Sigmoid colon (tissue), 7 donors: ENCODE data around the gene PSMG4. TPM values are rescaled to one million over a fixed set of nuclear protein-coding genes. Genes with fewer than 3 reads are reported as not detected.

ENCODE experiments used
- DNase-seq: peaks from one replicate; pipeline ENCODE4 v3.0.0-alpha.2; 2019
- H3K27ac ChIP-seq, 4 donors: fragments of 200-600 bp; sonication (generic); one replicate each; pipeline ENCODE4 v1.5.1; 2016 to 2019; ENCODE audit warnings: mild to moderate bottlenecking in 1 of 4
- H3K27me3 ChIP-seq, 3 donors: fragments of 200-600 bp; sonication (generic); one replicate each; pipeline ENCODE4 v1.5.1; 2019; ENCODE audit warnings: mild to moderate bottlenecking in 1 of 3
- H3K36me3 ChIP-seq, 4 donors: fragments of 200-600 bp; sonication (generic); one replicate each; pipeline ENCODE4 v1.5.1; 2016 to 2019
- H3K4me1 ChIP-seq, 4 donors: fragments of 200-600 bp; sonication (generic); one replicate each; pipeline ENCODE4 v1.5.1; 2017 to 2019
- H3K4me3 ChIP-seq, 4 donors: fragments of 200-600 bp; sonication (generic); one replicate each; pipeline ENCODE4 v1.5.1; 2017 to 2019; ENCODE audit warnings: mild to moderate bottlenecking in 2 of 4, moderate library complexity in 1 of 4
- H3K9me3 ChIP-seq, 4 donors: fragments of 200-600 bp in 3 of 4; sonication (generic) in 3 of 4; one replicate each; pipeline versions ENCODE4 v1.5.1 to v1.6.1; 2013 to 2019
- CTCF ChIP-seq, 4 experiments: fragments of 450-650 bp in 3 of 4; fragments of 200-600 bp in 1 of 4; IDR thresholded peaks; one replicate each; pipeline ENCODE4 v1.5.1; 2016 to 2019; ENCODE audit warnings: antibody characterized with exemption in 4 of 4, mild to moderate bottlenecking in 3 of 4, moderate library complexity in 2 of 4
- EP300 ChIP-seq, 4 donors: sonication (generic); formaldehyde crosslinking; IDR thresholded peaks; one replicate each; pipeline ENCODE4 v1.6.1; 2017; ENCODE audit warnings: antibody characterized with exemption in 4 of 4
- POLR2A ChIP-seq, 2 donors: fragments of 450-650 bp; IDR thresholded peaks; one replicate each; pipeline ENCODE4 v1.6.1; 2016; ENCODE audit warnings: antibody characterized with exemption in 2 of 2, mild to moderate bottlenecking in 2 of 2, moderate library complexity in 2 of 2
- POLR2AphosphoS5 ChIP-seq, 4 donors: sonication (generic); formaldehyde crosslinking; IDR thresholded peaks; one replicate each; pipeline ENCODE4 v1.6.1; 2017; ENCODE audit warnings: antibody characterized with exemption in 4 of 4
- WGBS, 2 donors: extraction: QIAGEN DNeasy Blood & Tissue Kit; methylation state at CpG; one replicate each; pipeline ENCODE4 v1.1.7; 2013; 5-methylcytosine and 5-hydroxymethylcytosine counted together
- intact Hi-C: fragments of 100-400 bp; cut with DNase I; formaldehyde crosslinking; loops from one replicate; pipeline ENCODE4 v1.15.1; 2023
- polyA plus RNA-seq, 3 donors: library from polyadenylated mRNA; stranded (reverse); fragments of 200-250 nt; gene quantifications; one replicate each; pipeline ENCODE4 v1.2.3, GENCODE V29; 2013
- total RNA-seq, 4 donors: library from RNA; depleted of rRNA; stranded (reverse); fragments of >200 nt; gene quantifications; one replicate each; pipeline ENCODE4 v1.1.0, GENCODE V29; 2016
- donor health status: healthy with polysubstance abuse.
- donor health status: Bipolar disorder and iron deficiency.
- donor health status: healthy.

Gene PSMG4
- total and polyA plus RNA-seq, 7 donors, result 14.6 to 39.0 (median 30.0) TPM

- intact Hi-C loops, result no loop called here
- H3K4me1 ChIP-seq, result no peaks in the 10 kb centered on the region
- no peak for TF ChIP-seq CTCF (IDR thresholded peaks at IDR 0.05)
- TF ChIP-seq POLR2A (IDR thresholded peaks at IDR 0.05), result no peak
- H3K27me3 ChIP-seq, result no peaks in the 10 kb centered on the region
- H3K27ac ChIP-seq, result no peak overlapping the region
- no peaks in the 10 kb centered on the region for H3K9me3 ChIP-seq
- peak; percentile 52 for DNase-seq
- H3K4me3 ChIP-seq, result no peak overlapping the region
- peaks cover 0 to 15% (median 0%) of the 10 kb centered on the region in 4 donors for H3K36me3 ChIP-seq
- 62 to 75% methylated on average over 10 of the region's 10 CpGs for WGBS, 2 donors
Measured at GRCh38 chr6:3296078-3296477, 37.3 kb downstream of the PSMG4 start.

GRCh38 chr6:3296537-3296936, 37.8 kb downstream of the PSMG4 start:
- Histone ChIP-seq H3K4me3 (no peak overlapping the region), H3K9me3 (no peaks in the 10 kb centered on the region), H3K27ac (no peak overlapping the region), H3K4me1 (no peaks in the 10 kb centered on the region), H3K27me3 (no peaks in the 10 kb centered on the region), H3K36me3 (peaks cover 0 to 15% (median 0%) of the 10 kb centered on the region in 4 donors)
- no peak for TF ChIP-seq EP300 (IDR thresholded peaks at IDR 0.05)
- TF ChIP-seq CTCF (IDR thresholded peaks at IDR 0.05), result no peak
- no peak for TF ChIP-seq POLR2AphosphoS5 (IDR thresholded peaks at IDR 0.05)
- TF ChIP-seq POLR2A (IDR thresholded peaks at IDR 0.05), result no peak
- DNase-seq, result peak; percentile 43
- WGBS, 2 donors, result 91% methylated on average over 11 of the region's 11 CpGs
- intact Hi-C loops, result no loop called here

- Histone ChIP-seq H3K4me3 (no peak overlapping the region), H3K27me3 (no peaks in the 10 kb centered on the region), H3K4me1 (no peaks in the 10 kb centered on the region), H3K36me3 (peaks cover 0 to 15% (median 0%) of the 10 kb centered on the region in 4 donors), H3K9me3 (no peaks in the 10 kb centered on the region), H3K27ac (no peak overlapping the region)
- DNase-seq, result no peak
- 78 to 86% methylated on average over 9 of the region's 9 CpGs for WGBS, 2 donors
- no peak for TF ChIP-seq POLR2A (IDR thresholded peaks at IDR 0.05)
- TF ChIP-seq POLR2AphosphoS5 (IDR thresholded peaks at IDR 0.05), result no peak
- no peak for TF ChIP-seq EP300 (IDR thresholded peaks at IDR 0.05)
- no peak for TF ChIP-seq CTCF (IDR thresholded peaks at IDR 0.05)
- intact Hi-C loops, result no loop called here
Measured at GRCh38 chr6:3297006-3297405, 38.3 kb downstream of the PSMG4 start.

GRCh38 chr6:3297909-3298308, 39.2 kb downstream of the PSMG4 start:
- H3K4me1 ChIP-seq, result no peaks in the 10 kb centered on the region
- no peak overlapping the region for H3K4me3 ChIP-seq
- DNase-seq, result peak; percentile 54
- H3K9me3 ChIP-seq, result no peaks in the 10 kb centered on the region
- no peaks in the 10 kb centered on the region for H3K27me3 ChIP-seq
- WGBS, 2 donors, result 74 to 87% methylated on average over 11 of the region's 11 CpGs
- intact Hi-C loops, result no loop called here
- TF ChIP-seq CTCF (IDR thresholded peaks at IDR 0.05), result no peak
- TF ChIP-seq POLR2A (IDR thresholded peaks at IDR 0.05), result no peak
- TF ChIP-seq EP300 (IDR thresholded peaks at IDR 0.05), result no peak
- H3K36me3 ChIP-seq, result peaks cover 0 to 9% (median 0%) of the 10 kb centered on the region in 4 donors
- no peak overlapping the region for H3K27ac ChIP-seq

- no peaks in the 10 kb centered on the region for H3K27me3 ChIP-seq
- H3K4me3 ChIP-seq, result no peak overlapping the region
- intact Hi-C loops, result no loop called here
- H3K4me1 ChIP-seq, result no peaks in the 10 kb centered on the region
- H3K36me3 ChIP-seq, result peaks cover 0 to 8% (median 0%) of the 10 kb centered on the region in 4 donors
- 94 to 96% methylated on average over 10 of the region's 10 CpGs for WGBS, 2 donors
- no peak for DNase-seq
- H3K27ac ChIP-seq, result no peak overlapping the region
- no peaks in the 10 kb centered on the region for H3K9me3 ChIP-seq
- no peak for TF ChIP-seq CTCF (IDR thresholded peaks at IDR 0.05)
- no peak for TF ChIP-seq EP300 (IDR thresholded peaks at IDR 0.05)
- TF ChIP-seq POLR2AphosphoS5 (IDR thresholded peaks at IDR 0.05), result no peak
- no peak for TF ChIP-seq POLR2A (IDR thresholded peaks at IDR 0.05)
Measured at GRCh38 chr6:3299221-3299620, 40.5 kb downstream of the PSMG4 start.
